Activated naive CD8-positive, alpha-beta T cell treated with anti-CD3 and anti-CD28 coated beads, Interleukin-2, amount 50 U/mL, for 16 hours (primary cell): Measurements from ENCODE around the gene DOCK3.
A peak's percentile ranks its signal among the peaks of the same experiment; 100 is the strongest.
"Not testable (repeated sequence)": the region's sequence is repeated elsewhere in the genome, so short reads cannot be mapped to it uniquely, and the experiment has no call there.

Experiments used
- DNase-seq: peaks from one replicate; pipeline ENCODE4 v3.0.0-alpha.2; 2020; ENCODE audit warnings: low read depth, low spot score

The DOCK3 gene

GRCh38 chr3:51360806-51361205 is 686.1 kb downstream of the DOCK3 start:
- DNase-seq = no peak

- no peak for DNase-seq
Observed at GRCh38 chr3:51361746-51362145, 687.0 kb downstream of the DOCK3 start.

GRCh38 chr3:51362476-51362875 is 687.7 kb downstream of the DOCK3 start:
- no peak for DNase-seq

DNA sequence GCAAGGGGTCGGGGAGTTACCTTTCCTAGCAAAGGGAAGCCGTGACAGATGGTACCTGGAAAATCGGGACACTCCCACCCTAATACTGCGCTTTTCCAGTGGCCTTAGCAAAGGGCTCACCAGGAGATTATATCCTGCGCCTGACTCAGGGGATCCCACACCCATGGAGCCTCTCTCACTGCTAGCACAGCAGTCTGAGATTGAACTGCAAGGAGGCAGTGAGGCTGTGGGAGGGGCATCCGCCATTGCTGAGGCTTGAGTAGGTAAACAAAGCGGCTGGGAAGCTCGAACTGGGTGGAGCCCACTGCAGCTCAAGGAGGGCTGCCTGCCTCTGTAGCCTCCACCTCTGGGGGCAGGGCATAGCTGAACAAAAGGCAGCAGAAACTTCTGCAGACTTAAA is 693.5 kb downstream of the DOCK3 start:
- DNase-seq = not testable (repeated sequence)

DNA sequence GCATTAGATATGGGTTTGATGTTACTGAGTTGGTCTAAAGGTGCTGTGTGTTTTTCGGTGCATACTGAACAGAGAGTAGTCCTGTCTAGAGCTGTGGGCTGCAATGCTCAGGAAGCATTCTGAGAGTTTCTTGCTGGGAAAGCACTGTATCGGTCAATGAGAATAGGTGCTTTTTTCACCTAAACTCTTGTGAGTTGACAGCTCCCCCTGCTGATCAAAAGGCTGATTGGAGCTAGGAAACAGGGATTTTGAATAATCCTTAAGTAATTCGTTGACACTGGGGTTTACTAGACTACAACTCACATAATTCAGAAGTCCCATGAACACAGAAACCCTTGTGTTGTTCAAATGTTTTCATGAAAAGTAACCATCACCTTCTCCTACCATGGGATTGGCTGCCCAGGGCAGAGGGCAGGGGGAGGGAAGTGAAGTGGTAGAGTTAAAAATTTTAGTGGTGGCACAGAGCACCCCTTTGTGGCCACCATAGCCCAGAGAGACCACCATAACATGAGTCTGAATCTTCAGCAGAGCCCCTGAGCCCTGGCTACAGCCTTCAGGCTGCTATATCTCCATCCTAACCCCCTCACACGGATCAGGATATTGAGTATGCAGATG is 697.3 kb downstream of the DOCK3 start:
- DNase-seq = no peak

DNA sequence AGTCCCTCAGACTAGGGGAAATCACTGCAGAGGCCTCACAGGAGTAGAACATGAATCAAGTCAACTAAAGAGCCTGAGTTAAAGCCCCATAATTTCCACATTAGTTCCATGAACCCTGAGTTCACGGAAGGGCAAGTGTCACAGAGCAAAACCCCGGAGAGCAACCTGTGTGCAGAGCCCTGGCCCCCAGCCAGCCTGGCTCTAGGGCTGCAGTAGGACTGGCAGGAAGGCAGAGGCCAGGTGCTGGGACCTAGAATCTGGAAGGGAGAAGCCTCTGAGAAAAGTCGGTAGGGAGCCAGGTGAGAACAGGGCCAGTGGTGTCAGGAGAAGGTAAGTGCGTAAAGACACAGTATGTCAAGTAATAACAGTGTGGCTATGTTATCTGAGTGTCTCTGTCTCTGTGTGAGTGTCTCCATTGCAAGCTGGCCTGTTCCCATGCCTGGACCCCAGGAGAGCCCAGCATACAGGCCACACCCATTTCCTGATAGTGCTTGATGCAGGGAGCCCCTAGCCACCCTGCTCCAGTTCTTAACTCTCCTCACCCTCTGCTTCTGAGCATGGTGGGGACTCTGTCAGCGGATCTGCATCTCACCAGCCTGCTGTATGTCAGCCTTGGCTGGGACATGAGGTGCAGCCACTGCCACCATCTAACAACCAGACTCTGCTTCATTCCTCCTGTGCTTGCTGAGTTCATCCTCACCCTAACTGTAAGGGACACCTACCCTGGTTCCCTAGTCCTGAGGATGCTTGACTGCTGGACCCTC is 699.1 kb downstream of the DOCK3 start:
- DNase-seq = no peak

GRCh38 chr3:51374456-51374855 is 699.7 kb downstream of the DOCK3 start:
- no peak for DNase-seq

DNA sequence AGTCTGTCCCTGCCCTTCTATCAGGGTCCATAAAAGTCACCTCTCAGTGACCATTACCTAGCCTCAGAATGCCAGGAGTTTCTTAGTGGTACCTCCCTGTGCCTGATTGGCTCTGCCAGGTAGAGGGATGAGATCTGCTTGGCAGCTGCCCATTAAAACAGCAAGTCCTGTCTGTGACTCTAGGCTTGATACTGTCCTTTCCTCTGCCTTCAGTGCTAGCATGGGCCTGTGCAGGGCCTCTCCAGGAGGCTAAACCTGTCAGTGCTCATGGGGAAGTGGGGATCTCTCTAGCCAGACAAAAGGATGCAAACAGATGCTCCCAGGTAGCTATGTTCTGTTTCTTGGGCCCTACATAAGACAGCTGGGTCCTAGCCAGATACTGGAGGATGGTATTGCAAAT is 700.4 kb downstream of the DOCK3 start:
- DNase-seq = no peak

DNA sequence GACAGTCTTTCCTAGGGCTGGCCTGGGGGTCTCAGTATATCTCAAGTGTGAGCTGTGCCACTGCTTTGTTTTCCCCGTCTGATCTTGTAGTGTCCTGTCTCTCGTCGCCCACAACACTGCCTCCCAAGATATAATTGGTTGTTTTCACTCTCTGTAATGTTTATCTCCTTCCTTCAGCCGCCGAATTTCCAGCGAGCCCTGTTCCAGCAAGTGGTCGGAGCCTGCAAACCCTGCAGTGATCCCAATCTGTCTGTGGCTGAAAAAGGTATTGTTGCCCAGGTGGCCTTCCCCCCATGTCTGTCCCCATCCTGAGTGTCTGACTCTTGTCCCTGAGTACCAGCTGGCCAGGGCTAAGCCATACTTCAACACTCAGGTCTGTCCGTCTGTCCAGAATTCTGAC is 700.8 kb downstream of the DOCK3 start:
- no peak for DNase-seq

GRCh38 chr3:51378065-51378464 is 703.3 kb downstream of the DOCK3 start:
- DNase-seq = no peak

GRCh38 chr3:51378726-51379125 is 704.0 kb downstream of the DOCK3 start:
- no peak for DNase-seq

- no peak for DNase-seq
Observed at GRCh38 chr3:51379301-51379700, 704.6 kb downstream of the DOCK3 start.

DNA sequence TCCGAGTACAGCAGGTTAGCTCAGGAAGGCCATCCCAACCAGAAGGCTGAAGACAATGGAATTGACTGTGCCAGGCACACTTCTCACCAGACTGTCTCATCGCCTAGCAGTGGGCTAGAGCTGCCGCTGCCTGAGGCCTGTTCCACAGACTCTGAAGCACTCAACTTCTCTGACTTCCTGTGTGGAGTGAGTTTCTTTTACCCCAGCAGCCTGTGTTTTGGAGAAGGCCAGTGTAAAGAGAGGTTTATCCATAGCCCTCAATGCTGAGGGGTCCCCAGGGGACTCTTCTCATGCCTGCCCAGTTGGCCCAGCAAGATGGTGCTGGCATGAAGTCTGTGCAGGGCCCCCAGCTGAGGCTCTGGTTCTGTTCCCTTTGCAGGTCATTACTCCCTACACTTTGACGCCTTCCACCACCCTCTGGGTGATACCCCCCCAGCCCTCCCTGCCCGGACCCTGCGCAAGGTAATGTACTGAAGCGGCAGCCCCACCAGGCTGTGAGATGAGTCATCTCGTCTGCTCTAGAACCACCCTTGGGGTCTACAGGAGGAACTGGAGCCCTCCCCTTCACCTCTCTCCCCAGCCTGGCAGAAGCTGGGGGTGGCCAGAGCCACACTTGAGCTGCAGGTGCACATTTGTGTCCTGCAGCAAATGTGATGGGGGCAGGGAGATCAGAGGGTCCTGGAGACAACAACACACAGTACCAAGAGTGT is 705.2 kb downstream of the DOCK3 start:
- no peak for DNase-seq

DNA sequence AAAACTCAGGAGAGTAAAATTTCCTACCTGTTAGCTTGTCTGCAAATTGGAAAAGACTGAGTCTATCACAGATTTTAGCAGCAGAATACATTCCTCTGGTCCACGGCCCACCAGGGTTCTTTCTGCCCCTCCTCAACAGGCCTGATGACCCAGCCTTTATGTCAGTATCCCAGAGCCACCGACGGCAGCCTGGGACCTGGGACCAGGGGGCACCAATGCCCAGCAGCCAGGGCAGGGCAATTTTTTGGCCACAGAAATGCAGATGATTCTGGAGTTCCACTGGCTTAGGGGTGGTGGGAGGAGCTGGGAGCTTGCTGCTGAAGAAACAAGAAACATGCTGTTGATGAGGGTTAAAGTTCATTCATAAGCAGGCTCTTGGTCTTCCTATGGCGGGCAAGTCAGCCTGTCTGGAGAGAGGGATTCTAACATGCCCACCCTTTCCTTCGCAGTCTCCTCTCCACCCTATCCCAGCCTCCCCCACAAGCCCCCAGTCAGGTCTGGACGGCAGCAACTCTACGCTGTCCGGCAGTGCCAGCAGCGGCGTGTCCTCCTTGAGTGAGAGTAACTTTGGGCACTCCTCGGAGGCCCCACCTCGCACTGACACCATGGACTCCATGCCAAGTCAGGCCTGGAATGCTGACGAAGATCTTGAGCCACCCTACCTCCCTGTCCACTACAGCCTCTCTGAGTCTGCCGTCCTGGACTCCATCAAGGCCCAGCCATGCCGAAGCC is 706.0 kb downstream of the DOCK3 start:
- no peak for DNase-seq

GRCh38 chr3:51381333-51381705 is 706.6 kb downstream of the DOCK3 start:
- DNase-seq = no peak

GRCh38 chr3:51382076-51382745 is 707.5 kb downstream of the DOCK3 start:
- no peak for DNase-seq

DNA sequence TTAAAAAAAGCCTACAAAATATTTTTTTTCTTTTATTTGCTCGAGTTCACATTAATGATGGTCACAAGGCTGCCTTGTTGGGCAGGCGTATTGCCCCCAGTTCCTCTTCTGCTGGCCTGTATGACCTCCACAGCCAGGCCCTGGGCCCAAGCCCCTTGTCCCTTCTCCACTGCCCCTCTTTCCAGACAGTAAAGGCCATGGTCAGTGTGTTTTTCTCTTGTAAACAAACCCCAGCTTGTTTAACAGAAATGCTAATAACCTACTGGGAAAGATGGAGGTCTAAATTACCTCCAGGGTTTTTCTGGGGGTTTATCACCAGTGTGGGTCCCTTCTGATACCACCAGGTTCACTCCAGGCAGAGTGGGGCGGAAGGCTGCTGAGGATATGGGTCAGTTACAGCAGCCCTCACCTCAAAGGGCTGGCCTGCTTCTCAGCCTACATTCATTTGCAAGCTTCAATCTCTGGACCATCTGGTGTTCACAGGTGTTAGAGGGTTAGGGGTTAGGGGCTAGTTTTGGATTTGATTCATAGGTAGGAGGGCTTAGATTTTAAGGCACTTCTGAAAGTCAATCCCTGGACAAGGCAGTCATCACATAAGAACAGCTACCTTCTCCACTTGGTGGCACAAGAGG is 708.3 kb downstream of the DOCK3 start:
- no peak for DNase-seq

DNA sequence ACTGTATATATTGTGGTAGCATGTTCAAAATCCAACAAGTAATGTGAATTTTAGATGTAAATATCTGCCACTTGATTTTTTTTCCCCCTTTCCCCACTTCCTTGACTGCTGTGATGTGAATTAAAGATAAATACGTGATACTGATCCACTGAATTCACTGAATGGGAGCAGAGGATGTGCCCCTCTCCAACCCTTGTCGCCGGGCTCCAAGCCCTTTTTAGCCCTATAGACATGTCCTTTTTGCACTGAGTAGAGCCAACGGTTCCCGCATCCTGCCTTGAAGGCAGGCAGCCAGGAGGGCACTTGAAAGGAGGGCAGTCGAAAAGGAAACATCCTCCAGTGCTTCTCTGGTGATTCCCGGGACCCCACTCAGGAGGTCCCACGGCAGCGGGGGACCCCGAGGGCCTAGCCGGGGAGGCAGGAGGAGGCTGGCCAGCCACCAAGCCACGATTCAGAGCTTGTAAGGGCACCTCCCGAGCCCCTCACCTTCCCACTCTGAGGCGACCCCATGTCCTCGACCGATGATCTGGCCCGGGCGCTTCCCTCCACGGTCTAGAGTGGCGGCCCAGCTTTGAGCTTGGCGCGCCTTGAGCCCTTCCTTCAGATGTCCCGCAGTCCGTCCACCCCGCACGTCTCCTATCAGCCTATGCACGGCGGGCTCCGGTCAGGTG is 709.5 kb downstream of the DOCK3 start:
- no peak for DNase-seq

DNA sequence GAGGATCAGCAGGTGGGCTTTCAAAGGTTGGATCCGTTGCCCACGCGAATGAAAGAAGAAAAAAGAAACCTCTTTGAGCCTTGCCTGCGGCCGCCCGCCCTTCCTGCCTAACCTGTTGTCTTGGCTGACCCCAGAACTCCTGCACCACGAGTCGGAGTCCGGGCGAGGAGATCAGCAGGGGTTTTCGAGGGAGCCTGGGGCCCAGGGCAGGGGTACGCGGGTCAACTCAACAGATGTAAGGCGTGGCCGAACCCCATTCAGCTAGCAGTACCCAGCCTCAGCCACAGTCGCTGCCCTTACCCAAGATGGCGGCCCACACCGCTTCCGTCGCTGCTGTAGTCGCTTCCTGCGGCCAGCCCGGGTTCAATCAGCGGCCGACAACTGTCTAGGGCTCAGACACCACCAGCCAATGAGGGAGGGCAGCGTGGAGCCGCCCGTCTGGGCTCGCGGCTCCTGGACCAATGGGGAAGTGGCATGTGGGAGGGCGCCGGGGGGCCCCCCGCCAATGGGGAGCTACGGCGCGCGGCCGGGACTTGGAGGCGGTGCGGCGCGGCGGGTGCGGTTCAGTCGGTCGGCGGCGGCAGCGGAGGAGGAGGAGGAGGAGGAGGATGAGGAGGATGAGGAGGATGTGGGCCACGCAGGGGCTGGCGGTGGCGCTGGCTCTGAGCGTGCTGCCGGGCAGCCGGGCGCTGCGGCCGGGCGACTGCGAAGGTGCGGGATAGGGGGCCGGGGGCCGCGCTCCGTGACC is 710.2 kb downstream of the DOCK3 start, which contains the start of gene MANF:
TSS of gene MANF (plus strand) at position 566 of the 748 bp plus-strand sequence. CDS start at position 618, 52 bp downstream.
- peak; percentile 89 for DNase-seq

DNA sequence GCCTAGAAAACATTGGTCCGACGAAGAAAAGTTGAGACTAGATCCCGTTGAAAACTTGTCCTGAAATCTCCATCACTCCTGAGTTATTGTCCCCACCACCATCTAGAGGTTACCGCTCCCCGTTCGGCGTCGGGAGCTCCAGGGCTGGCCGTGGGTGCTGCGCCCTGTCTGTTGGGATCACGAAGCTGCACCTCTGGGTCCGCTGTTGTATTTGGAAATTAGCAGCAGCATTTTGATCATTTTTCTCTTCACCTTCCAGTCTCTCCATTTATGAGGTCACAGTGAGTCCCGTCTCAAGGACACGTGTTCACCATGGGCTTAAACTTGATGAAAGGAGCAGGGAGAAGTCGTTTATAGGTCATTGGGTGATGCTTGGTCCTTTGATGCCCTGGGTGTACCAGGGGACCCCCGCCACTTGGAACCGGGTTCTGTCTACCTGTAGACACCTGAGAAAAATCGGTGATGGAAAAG is 710.9 kb downstream of the DOCK3 start:
- no peak for DNase-seq
